H1 (cell line): Measurements from ENCODE around the gene GNAI2. TPM values are rescaled to one million over a fixed set of nuclear protein-coding genes. Genes with fewer than 3 reads are reported as not detected.

Experiments
- CEBPB ChIP-seq: IDR thresholded peaks from 2 replicates; pipeline ENCODE4 v1.6.1; 2012; ENCODE audit warnings: low read depth, low read length
- CREB1 ChIP-seq: IDR thresholded peaks from 2 replicates; pipeline ENCODE4 v1.6.1; 2012; ENCODE audit warnings: inconsistent platforms
- FOSL1 ChIP-seq: IDR thresholded peaks from 2 replicates; pipeline ENCODE4 v1.6.1; 2011; ENCODE audit warnings: mild to moderate bottlenecking, low read depth, low read length, moderate library complexity; ENCODE audit not compliant: insufficient read depth
- KDM1A ChIP-seq: fragments of 200-600, 300-600 bp; sonication (generic); IDR thresholded peaks from 2 replicates; pipeline ENCODE4 v1.7.1; 2016; ENCODE audit warnings: mild to moderate bottlenecking, low read length, borderline replicate concordance
- KDM4A ChIP-seq: IDR thresholded peaks from one replicate; pipeline ENCODE4 v1.7.1; 2012; ENCODE audit warnings: low read depth, mild to moderate bottlenecking, moderate library complexity, low read length, inconsistent platforms; ENCODE audit not compliant: severe bottlenecking
- MAFK ChIP-seq: IDR thresholded peaks from 2 replicates; pipeline ENCODE4 v1.6.1; 2012; ENCODE audit warnings: low read depth, mild to moderate bottlenecking, improper control_type of control experiment, low read length
- RBBP5 ChIP-seq: IDR thresholded peaks from 2 replicates; pipeline ENCODE4 v1.7.1; 2012; ENCODE audit warnings: low read depth, mild to moderate bottlenecking, inconsistent platforms, low read length, moderate library complexity, borderline replicate concordance
- RNF2 ChIP-seq: fragments of 200-900, 300-1000 bp; sonication (generic); IDR thresholded peaks from 2 replicates; pipeline ENCODE4 v1.7.1; 2016; ENCODE audit warnings: borderline replicate concordance, low read depth, mild to moderate bottlenecking, antibody characterized with exemption, low read length; ENCODE audit not compliant: poor library complexity, severe bottlenecking; ENCODE audit errors: missing control alignments
- SAP30 ChIP-seq: fragments of 300-600 bp; sonication (generic); IDR thresholded peaks from 2 replicates; pipeline ENCODE4 v1.7.1; 2012; ENCODE audit warnings: low read length, moderate library complexity, mild to moderate bottlenecking, inconsistent platforms; ENCODE audit not compliant: insufficient read depth, insufficient replicate concordance
- polyA plus RNA-seq, 7 experiments: library from polyadenylated mRNA; depleted of rRNA in 3 of 7; stranded (reverse) in 5 of 7; unstranded in 2 of 7; fragments of >200 nt in 5 of 7; fragments of 200-250 nt in 2 of 7; gene quantifications; 1 replicate in 5 of 7; 2 replicates in 1 of 7; 4 replicates in 1 of 7; pipeline versions ENCODE4 v1.2.1 to v1.2.3, GENCODE V29; 2011 to 2013; ENCODE audit warnings: missing spikeins in 2 of 7, mixed read lengths in 2 of 7
- total RNA-seq: library from RNA; stranded (reverse); fragmentation: NEBNext Ultra II Directional; extraction: Animal tissue kit (Norgen Biotek cat#: 25700); gene quantifications from 2 replicates; pipeline ENCODE4 v1.2.1, GENCODE V29; 2021
- TF ChIP-seq, protein P1 (sequence below): fragments of 300-600 bp; sonication (generic); IDR thresholded peaks from 2 replicates; pipeline ENCODE4 v1.7.1; 2012; ENCODE audit warnings: low read length, moderate library complexity, mild to moderate bottlenecking, inconsistent platforms; ENCODE audit not compliant: insufficient replicate concordance
- TF ChIP-seq, protein P2 (sequence below): IDR thresholded peaks from 2 replicates; pipeline ENCODE4 v1.6.1; 2012; ENCODE audit warnings: inconsistent platforms

GNAI2 gene
- total and polyA plus RNA-seq, 2 of the 8 experiments (the other 6 are each of a cell fraction or from before 2014, with no cell fraction given): 168 to 539 TPM

DNA sequence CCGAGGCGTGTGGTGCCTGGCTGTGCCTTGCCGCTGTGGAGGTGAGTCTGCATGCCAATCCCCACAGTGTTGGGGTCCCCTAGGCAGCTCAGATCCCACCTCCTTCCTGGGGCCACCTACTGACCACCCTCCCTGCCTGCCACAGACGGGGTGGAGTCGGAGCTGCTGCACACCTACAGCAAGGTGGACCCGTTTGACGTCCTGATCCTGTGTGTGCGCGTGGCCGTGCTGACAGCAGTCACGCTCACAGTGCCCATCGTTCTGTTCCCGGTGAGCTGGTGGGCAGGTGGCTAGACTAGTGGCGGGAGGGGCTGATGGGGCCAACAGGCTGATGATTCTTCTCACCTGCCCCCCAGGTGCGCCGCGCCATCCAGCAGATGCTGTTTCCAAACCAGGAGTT, 17.6 kb upstream of the GNAI2 start (continued):
- TF ChIP-seq, protein P1, sequence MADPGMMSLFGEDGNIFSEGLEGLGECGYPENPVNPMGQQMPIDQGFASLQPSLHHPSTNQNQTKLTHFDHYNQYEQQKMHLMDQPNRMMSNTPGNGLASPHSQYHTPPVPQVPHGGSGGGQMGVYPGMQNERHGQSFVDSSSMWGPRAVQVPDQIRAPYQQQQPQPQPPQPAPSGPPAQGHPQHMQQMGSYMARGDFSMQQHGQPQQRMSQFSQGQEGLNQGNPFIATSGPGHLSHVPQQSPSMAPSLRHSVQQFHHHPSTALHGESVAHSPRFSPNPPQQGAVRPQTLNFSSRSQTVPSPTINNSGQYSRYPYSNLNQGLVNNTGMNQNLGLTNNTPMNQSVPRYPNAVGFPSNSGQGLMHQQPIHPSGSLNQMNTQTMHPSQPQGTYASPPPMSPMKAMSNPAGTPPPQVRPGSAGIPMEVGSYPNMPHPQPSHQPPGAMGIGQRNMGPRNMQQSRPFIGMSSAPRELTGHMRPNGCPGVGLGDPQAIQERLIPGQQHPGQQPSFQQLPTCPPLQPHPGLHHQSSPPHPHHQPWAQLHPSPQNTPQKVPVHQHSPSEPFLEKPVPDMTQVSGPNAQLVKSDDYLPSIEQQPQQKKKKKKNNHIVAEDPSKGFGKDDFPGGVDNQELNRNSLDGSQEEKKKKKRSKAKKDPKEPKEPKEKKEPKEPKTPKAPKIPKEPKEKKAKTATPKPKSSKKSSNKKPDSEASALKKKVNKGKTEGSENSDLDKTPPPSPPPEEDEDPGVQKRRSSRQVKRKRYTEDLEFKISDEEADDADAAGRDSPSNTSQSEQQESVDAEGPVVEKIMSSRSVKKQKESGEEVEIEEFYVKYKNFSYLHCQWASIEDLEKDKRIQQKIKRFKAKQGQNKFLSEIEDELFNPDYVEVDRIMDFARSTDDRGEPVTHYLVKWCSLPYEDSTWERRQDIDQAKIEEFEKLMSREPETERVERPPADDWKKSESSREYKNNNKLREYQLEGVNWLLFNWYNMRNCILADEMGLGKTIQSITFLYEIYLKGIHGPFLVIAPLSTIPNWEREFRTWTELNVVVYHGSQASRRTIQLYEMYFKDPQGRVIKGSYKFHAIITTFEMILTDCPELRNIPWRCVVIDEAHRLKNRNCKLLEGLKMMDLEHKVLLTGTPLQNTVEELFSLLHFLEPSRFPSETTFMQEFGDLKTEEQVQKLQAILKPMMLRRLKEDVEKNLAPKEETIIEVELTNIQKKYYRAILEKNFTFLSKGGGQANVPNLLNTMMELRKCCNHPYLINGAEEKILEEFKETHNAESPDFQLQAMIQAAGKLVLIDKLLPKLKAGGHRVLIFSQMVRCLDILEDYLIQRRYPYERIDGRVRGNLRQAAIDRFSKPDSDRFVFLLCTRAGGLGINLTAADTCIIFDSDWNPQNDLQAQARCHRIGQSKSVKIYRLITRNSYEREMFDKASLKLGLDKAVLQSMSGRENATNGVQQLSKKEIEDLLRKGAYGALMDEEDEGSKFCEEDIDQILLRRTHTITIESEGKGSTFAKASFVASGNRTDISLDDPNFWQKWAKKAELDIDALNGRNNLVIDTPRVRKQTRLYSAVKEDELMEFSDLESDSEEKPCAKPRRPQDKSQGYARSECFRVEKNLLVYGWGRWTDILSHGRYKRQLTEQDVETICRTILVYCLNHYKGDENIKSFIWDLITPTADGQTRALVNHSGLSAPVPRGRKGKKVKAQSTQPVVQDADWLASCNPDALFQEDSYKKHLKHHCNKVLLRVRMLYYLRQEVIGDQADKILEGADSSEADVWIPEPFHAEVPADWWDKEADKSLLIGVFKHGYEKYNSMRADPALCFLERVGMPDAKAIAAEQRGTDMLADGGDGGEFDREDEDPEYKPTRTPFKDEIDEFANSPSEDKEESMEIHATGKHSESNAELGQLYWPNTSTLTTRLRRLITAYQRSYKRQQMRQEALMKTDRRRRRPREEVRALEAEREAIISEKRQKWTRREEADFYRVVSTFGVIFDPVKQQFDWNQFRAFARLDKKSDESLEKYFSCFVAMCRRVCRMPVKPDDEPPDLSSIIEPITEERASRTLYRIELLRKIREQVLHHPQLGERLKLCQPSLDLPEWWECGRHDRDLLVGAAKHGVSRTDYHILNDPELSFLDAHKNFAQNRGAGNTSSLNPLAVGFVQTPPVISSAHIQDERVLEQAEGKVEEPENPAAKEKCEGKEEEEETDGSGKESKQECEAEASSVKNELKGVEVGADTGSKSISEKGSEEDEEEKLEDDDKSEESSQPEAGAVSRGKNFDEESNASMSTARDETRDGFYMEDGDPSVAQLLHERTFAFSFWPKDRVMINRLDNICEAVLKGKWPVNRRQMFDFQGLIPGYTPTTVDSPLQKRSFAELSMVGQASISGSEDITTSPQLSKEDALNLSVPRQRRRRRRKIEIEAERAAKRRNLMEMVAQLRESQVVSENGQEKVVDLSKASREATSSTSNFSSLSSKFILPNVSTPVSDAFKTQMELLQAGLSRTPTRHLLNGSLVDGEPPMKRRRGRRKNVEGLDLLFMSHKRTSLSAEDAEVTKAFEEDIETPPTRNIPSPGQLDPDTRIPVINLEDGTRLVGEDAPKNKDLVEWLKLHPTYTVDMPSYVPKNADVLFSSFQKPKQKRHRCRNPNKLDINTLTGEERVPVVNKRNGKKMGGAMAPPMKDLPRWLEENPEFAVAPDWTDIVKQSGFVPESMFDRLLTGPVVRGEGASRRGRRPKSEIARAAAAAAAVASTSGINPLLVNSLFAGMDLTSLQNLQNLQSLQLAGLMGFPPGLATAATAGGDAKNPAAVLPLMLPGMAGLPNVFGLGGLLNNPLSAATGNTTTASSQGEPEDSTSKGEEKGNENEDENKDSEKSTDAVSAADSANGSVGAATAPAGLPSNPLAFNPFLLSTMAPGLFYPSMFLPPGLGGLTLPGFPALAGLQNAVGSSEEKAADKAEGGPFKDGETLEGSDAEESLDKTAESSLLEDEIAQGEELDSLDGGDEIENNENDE: no peak
- no peak for TF ChIP-seq FOSL1
- no peak for TF ChIP-seq KDM1A
- TF ChIP-seq RNF2: no peak
- TF ChIP-seq, protein P2, sequence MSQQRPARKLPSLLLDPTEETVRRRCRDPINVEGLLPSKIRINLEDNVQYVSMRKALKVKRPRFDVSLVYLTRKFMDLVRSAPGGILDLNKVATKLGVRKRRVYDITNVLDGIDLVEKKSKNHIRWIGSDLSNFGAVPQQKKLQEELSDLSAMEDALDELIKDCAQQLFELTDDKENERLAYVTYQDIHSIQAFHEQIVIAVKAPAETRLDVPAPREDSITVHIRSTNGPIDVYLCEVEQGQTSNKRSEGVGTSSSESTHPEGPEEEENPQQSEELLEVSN: no peak
- no peak for TF ChIP-seq RBBP5
- TF ChIP-seq SAP30: no peak
- no peak for TF ChIP-seq MAFK
- no peak for TF ChIP-seq KDM4A
- TF ChIP-seq CEBPB: no peak
- TF ChIP-seq CREB1: no peak
